H1 (cell line): ENCODE data around the gene TMEM255A. TPM values are rescaled to one million over a fixed set of nuclear protein-coding genes. Genes with fewer than 3 reads are reported as not detected.

Source experiments
- CTCF ChIA-PET: fragments of 300-600 bp; sonication (Branson Sonifier 250); formaldehyde crosslinking; loops from one replicate; lab custom pipeline; 2021; ENCODE audit not compliant: partially characterized antibody; lab: Charles Lee
- POLR2A ChIA-PET: fragments of 300-600 bp; sonication (Branson Sonifier 250); formaldehyde crosslinking; loops from one replicate; lab custom pipeline; 2021; ENCODE audit warnings: inconsistent platforms; ENCODE audit not compliant: partially characterized antibody; lab: Charles Lee
- DNase-seq, 2 experiments: peaks; one replicate each; pipeline versions ENCODE4 v3.0.0 to v3.0.0-alpha.2; 2010 to 2022; ENCODE audit warnings: low spot score in 2 of 2, low read depth in 1 of 2, mixed read lengths in 1 of 2
- FAIRE-seq: peaks from 2 replicates; lab custom pipeline; 2011; peaks lifted over from hg19 to GRCh38; lab: Jason Lieb, UNC
- H2AFZ ChIP-seq: 2 replicates; pipeline ENCODE4 v1.8.1; 2012; ENCODE audit warnings: low read length, inconsistent platforms
- H2AK5ac ChIP-seq: 2 replicates; pipeline ENCODE4 v1.6.1; 2013; ENCODE audit warnings: low read depth, low read length
- H2BK120ac ChIP-seq: replicated peaks from 2 replicates; pipeline ENCODE3; 2013; ENCODE audit warnings: low read depth, low read length, inconsistent platforms
- H2BK12ac ChIP-seq: 2 replicates; pipeline ENCODE4 v1.6.1; 2013; ENCODE audit warnings: low read depth, low read length
- H2BK15ac ChIP-seq: 2 replicates; pipeline ENCODE4 v1.6.1; 2013; ENCODE audit warnings: low read length
- H2BK20ac ChIP-seq: 2 replicates; pipeline ENCODE4 v1.6.1; 2013; ENCODE audit warnings: low read length
- H2BK5ac ChIP-seq: 2 replicates; pipeline ENCODE4 v1.6.1; 2013; ENCODE audit warnings: low read depth, low read length
- H3K14ac ChIP-seq: 2 replicates; pipeline ENCODE4 v1.6.1; 2013; ENCODE audit warnings: inconsistent platforms; ENCODE audit not compliant: insufficient read length
- H3K18ac ChIP-seq: 2 replicates; pipeline ENCODE4 v1.6.1; 2013; ENCODE audit warnings: low read length; ENCODE audit errors: extremely low read depth
- H3K23ac ChIP-seq: 2 replicates; pipeline ENCODE4 v1.6.1; 2013; ENCODE audit warnings: inconsistent platforms; ENCODE audit not compliant: insufficient read length
- H3K23me2 ChIP-seq: 2 replicates; pipeline ENCODE4 v1.6.1; 2013; ENCODE audit warnings: low read depth, low read length
- H3K27ac ChIP-seq: 2 replicates; pipeline ENCODE4 v1.6.1; 2011; ENCODE audit warnings: low read depth, low read length, inconsistent platforms
- H3K27me3 ChIP-seq, 4 experiments: replicated peaks in 1 of 4; 1 replicate in 1 of 4; 2 replicates in 3 of 4; pipeline versions ENCODE4 v1.6.1 to v1.8.1; 2011 to 2013; ENCODE audit warnings: low read length in 3 of 4, mild to moderate bottlenecking in 3 of 4, inconsistent platforms in 2 of 4, mixed read lengths in 2 of 4, moderate library complexity in 1 of 4; ENCODE audit not compliant: control insufficient read depth in 3 of 4, insufficient read depth in 3 of 4; ENCODE audit errors: extremely low read depth in 1 of 4
- H3K36me3 ChIP-seq, 4 experiments: 2 replicates each; pipeline versions ENCODE4 v1.6.1 to v1.8.1; 2011 to 2013; ENCODE audit warnings: mild to moderate bottlenecking in 4 of 4, low read length in 3 of 4, moderate library complexity in 2 of 4, control low read depth in 1 of 4, inconsistent platforms in 1 of 4; ENCODE audit not compliant: insufficient read depth in 4 of 4, control insufficient read depth in 2 of 4
- H3K4ac ChIP-seq: replicated peaks from 2 replicates; pipeline ENCODE3; 2013; ENCODE audit warnings: low read length, low read depth, mixed read lengths, inconsistent platforms; ENCODE audit not compliant: insufficient read length
- H3K4me1 ChIP-seq, 4 experiments: replicated peaks in 1 of 4; 1 replicate in 1 of 4; 2 replicates in 3 of 4; pipeline versions ENCODE4 v1.6.1 to v1.8.1; 2011 to 2013; ENCODE audit warnings: low read length in 3 of 4, inconsistent platforms in 2 of 4, mixed read lengths in 1 of 4; ENCODE audit not compliant: insufficient read depth in 4 of 4, control insufficient read depth in 3 of 4
- H3K4me2 ChIP-seq, 2 experiments: 2 replicates each; pipeline versions ENCODE4 v1.6.1 to v1.8.1; 2011 to 2013; ENCODE audit warnings: low read depth in 2 of 2, low read length in 2 of 2, control low read depth in 1 of 2, inconsistent platforms in 1 of 2, mild to moderate bottlenecking in 1 of 2; ENCODE audit not compliant: insufficient read depth in 1 of 2
- H3K4me3 ChIP-seq, 4 experiments: fragments of 200-600, 300-600 bp in 1 of 4; sonication (generic), shearing (Covaris generic), sonication (Bioruptor Twin) in 1 of 4; 2 replicates each; pipeline versions ENCODE4 v1.5.1 to v1.8.1; 2011 to 2016; ENCODE audit warnings: low read length in 4 of 4, low read depth in 3 of 4, control low read depth in 2 of 4, inconsistent platforms in 2 of 4, mild to moderate bottlenecking in 2 of 4, mixed read lengths in 1 of 4, moderate library complexity in 1 of 4; ENCODE audit not compliant: insufficient read depth in 2 of 4; ENCODE audit errors: extremely low read depth in 1 of 4
- H3K56ac ChIP-seq: replicated peaks from 2 replicates; pipeline ENCODE3; 2013; ENCODE audit warnings: low read depth, mild to moderate bottlenecking, mixed read lengths, low read length, inconsistent platforms; ENCODE audit not compliant: insufficient read length
- H3K79me1 ChIP-seq: 2 replicates; pipeline ENCODE4 v1.6.1; 2013; ENCODE audit warnings: low read depth, low read length, control low read depth
- H3K79me2 ChIP-seq, 2 experiments: 2 replicates each; pipeline versions ENCODE4 v1.6.1 to v1.8.1; 2012 to 2013; ENCODE audit warnings: low read length in 2 of 2, mild to moderate bottlenecking in 2 of 2, inconsistent platforms in 1 of 2; ENCODE audit not compliant: insufficient read depth in 2 of 2, control insufficient read depth in 1 of 2
- H3K9ac ChIP-seq, 4 experiments: replicated peaks in 1 of 4; 1 replicate in 1 of 4; 2 replicates in 3 of 4; pipeline versions ENCODE4 v1.6.1 to v1.8.1; 2011 to 2013; ENCODE audit warnings: low read depth in 3 of 4, low read length in 3 of 4, control low read depth in 2 of 4, mild to moderate bottlenecking in 2 of 4, moderate library complexity in 2 of 4, inconsistent platforms in 1 of 4; ENCODE audit errors: extremely low read depth in 1 of 4
- H3K9me3 ChIP-seq, 2 experiments: 2 replicates each; pipeline versions ENCODE4 v1.6.1 to v1.8.1; 2012 to 2013; ENCODE audit warnings: mild to moderate bottlenecking in 2 of 2, moderate library complexity in 2 of 2, control low read depth in 1 of 2, inconsistent platforms in 1 of 2, low read depth in 1 of 2, low read length in 1 of 2, mixed read lengths in 1 of 2; ENCODE audit not compliant: insufficient read depth in 2 of 2
- H4K20me1 ChIP-seq, 2 experiments: replicated peaks in 1 of 2; 2 replicates each; pipeline versions ENCODE3 to v1.8.1; 2011 to 2013; ENCODE audit warnings: inconsistent platforms in 2 of 2, low read length in 2 of 2, mild to moderate bottlenecking in 1 of 2; ENCODE audit not compliant: insufficient read depth in 2 of 2, control insufficient read depth in 1 of 2
- H4K5ac ChIP-seq: 2 replicates; pipeline ENCODE4 v1.6.1; 2013; ENCODE audit warnings: low read length, low read depth, mixed read lengths, inconsistent platforms; ENCODE audit not compliant: insufficient read length
- H4K8ac ChIP-seq: 2 replicates; pipeline ENCODE4 v1.8.0; 2013; ENCODE audit warnings: mild to moderate bottlenecking, moderate library complexity, low read length, inconsistent platforms; ENCODE audit not compliant: insufficient read depth; ENCODE audit errors: extremely low read depth
- H4K91ac ChIP-seq: replicated peaks from 2 replicates; pipeline ENCODE3; 2013; ENCODE audit warnings: low read length, mixed read lengths, inconsistent platforms; ENCODE audit not compliant: insufficient read length
- BACH1 ChIP-seq: IDR thresholded peaks from 2 replicates; pipeline ENCODE4 v1.6.1; 2012; ENCODE audit warnings: low read length, improper control_type of control experiment
- CBX8 ChIP-seq: fragments of 300-800, 300-1000 bp; sonication (generic); IDR thresholded peaks from 2 replicates; pipeline ENCODE4 v1.7.1; 2016; ENCODE audit warnings: low read depth, low read length, borderline replicate concordance
- CEBPB ChIP-seq: IDR thresholded peaks from 2 replicates; pipeline ENCODE4 v1.6.1; 2012; ENCODE audit warnings: low read depth, low read length
- CREB1 ChIP-seq: IDR thresholded peaks from 2 replicates; pipeline ENCODE4 v1.6.1; 2012; ENCODE audit warnings: inconsistent platforms
- CTBP2 ChIP-seq: IDR thresholded peaks from 2 replicates; pipeline ENCODE4 v1.7.0; 2011; ENCODE audit warnings: borderline replicate concordance, mild to moderate bottlenecking, moderate library complexity, mixed read lengths, low read length; ENCODE audit not compliant: insufficient read depth, insufficient read length
- CTCF ChIP-seq, 3 experiments: IDR thresholded peaks; 1 replicate in 2 of 3; 2 replicates in 1 of 3; pipeline versions ENCODE4 v1.5.1 to v1.6.1; 2011; ENCODE audit warnings: low read length in 3 of 3, mild to moderate bottlenecking in 3 of 3, inconsistent platforms in 2 of 3, low read depth in 1 of 3, moderate library complexity in 1 of 3; ENCODE audit not compliant: insufficient read depth in 1 of 3; ENCODE audit errors: control extremely low read depth in 1 of 3
- MAFK ChIP-seq: IDR thresholded peaks from 2 replicates; pipeline ENCODE4 v1.6.1; 2012; ENCODE audit warnings: low read depth, mild to moderate bottlenecking, improper control_type of control experiment, low read length
- NANOG ChIP-seq: IDR thresholded peaks from 2 replicates; pipeline ENCODE4 v1.6.1; 2011; ENCODE audit warnings: low read length, low read depth, mild to moderate bottlenecking, inconsistent platforms; ENCODE audit not compliant: insufficient read depth, poor library complexity, severe bottlenecking
- WGBS, 2 experiments: shearing (Covaris generic) in 1 of 2; methylation state at CpG; one replicate each; pipeline versions ENCODE4 v1.1.6 to v1.1.7; 2013 to 2015; ENCODE audit warnings: low lambda C conversion rate in 2 of 2, mixed read lengths in 2 of 2, inconsistent platforms in 1 of 2, low coverage in 1 of 2, missing lambda C conversion rate in 1 of 2; ENCODE audit not compliant: insufficient replicate concordance in 2 of 2, insufficient coverage in 1 of 2, insufficient read length in 1 of 2; ENCODE audit errors: extremely low coverage in 1 of 2, missing lambda C conversion rate in 1 of 2; 5-methylcytosine and 5-hydroxymethylcytosine counted together
- polyA plus RNA-seq, 7 experiments: library from polyadenylated mRNA; depleted of rRNA in 3 of 7; stranded (reverse) in 5 of 7; unstranded in 2 of 7; fragments of >200 nt in 5 of 7; fragments of 200-250 nt in 2 of 7; gene quantifications; 1 replicate in 5 of 7; 2 replicates in 1 of 7; 4 replicates in 1 of 7; pipeline versions ENCODE4 v1.2.1 to v1.2.3, GENCODE V29; 2011 to 2013; ENCODE audit warnings: missing spikeins in 2 of 7, mixed read lengths in 2 of 7
- total RNA-seq: library from RNA; stranded (reverse); fragmentation: NEBNext Ultra II Directional; extraction: Animal tissue kit (Norgen Biotek cat#: 25700); gene quantifications from 2 replicates; pipeline ENCODE4 v1.2.1, GENCODE V29; 2021
- TF ChIP-seq, protein P1 (sequence below): IDR thresholded peaks from 2 replicates; pipeline ENCODE4 v1.6.1; 2011; ENCODE audit warnings: low read depth, mild to moderate bottlenecking, low read length; ENCODE audit not compliant: insufficient read depth

The TMEM255A gene
- total and polyA plus RNA-seq, 2 of the 8 experiments (the other 6 are each of a cell fraction or from before 2014, with no cell fraction given): 0.73 to 2.3 TPM

DNA sequence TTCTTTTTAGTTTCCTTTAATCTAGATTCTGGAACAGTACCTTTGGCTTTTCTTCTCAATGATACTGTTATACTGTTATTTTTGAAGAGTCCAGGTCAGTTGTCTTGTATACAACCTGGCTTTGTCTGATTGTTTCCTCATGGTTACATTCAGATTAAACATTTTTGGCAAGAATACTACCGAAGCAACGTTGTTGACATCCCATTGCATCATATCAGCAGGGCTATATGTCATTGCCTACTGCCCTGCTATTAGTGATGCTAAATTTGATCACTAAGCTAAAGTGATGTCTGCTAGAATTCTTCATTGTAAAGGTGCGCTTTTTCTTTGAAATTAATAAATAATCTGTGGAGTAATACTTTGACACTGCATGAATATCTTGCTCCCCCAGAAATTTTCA is 44.8 kb upstream of the TMEM255A start:
- Histone ChIP-seq H3K18ac (no peak overlapping the region), H3K4me3 (no peak overlapping the region), H4K5ac (no peak overlapping the region), H3K9ac (no peak overlapping the region), H3K79me1 (no peaks in the 10 kb centered on the region), H3K36me3 (no peaks in the 10 kb centered on the region), H4K91ac (no peak overlapping the region), H2BK15ac (no peak overlapping the region), H3K4me2 (no peak overlapping the region), H3K56ac (no peak overlapping the region), H3K9me3 (no peaks in the 10 kb centered on the region), H2AK5ac (no peak overlapping the region), H2AFZ (no peak overlapping the region), H3K27me3 (no peaks in the 10 kb centered on the region), H3K23ac (no peak overlapping the region), H3K14ac (no peak overlapping the region), H3K27ac (no peak overlapping the region), H4K20me1 (no peaks in the 10 kb centered on the region), H3K4me1 (no peaks in the 10 kb centered on the region), H2BK20ac (no peak overlapping the region), H2BK5ac (no peak overlapping the region), H3K4ac (no peak overlapping the region), H2BK12ac (no peak overlapping the region), H4K8ac (no peak overlapping the region), H2BK120ac (no peak overlapping the region), H3K23me2 (no peaks in the 10 kb centered on the region), H3K79me2 (no peaks in the 10 kb centered on the region)
- CTCF ChIA-PET: interaction anchor here (3.2 kb wide), 1 partner anchor 9 kb away, joined by 15 read pairs; no protein-coding TSS in a partner anchor
- POLR2A ChIA-PET: no interaction called here
- TF ChIP-seq CTBP2: no peak
- TF ChIP-seq CTCF (IDR thresholded peaks at IDR 0.05; ENCODE audit: control extremely low read depth in 1 of 3, insufficient read depth in 1 of 3, low read depth in 1 of 3, low read length in 3 of 3): no peak
- no peak for TF ChIP-seq CBX8
- no peak for TF ChIP-seq NANOG
- TF ChIP-seq CREB1: no peak
- TF ChIP-seq BACH1: no peak
- TF ChIP-seq, protein P1, sequence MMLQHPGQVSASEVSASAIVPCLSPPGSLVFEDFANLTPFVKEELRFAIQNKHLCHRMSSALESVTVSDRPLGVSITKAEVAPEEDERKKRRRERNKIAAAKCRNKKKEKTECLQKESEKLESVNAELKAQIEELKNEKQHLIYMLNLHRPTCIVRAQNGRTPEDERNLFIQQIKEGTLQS: no peak
- TF ChIP-seq CEBPB: no peak
- no peak for TF ChIP-seq MAFK
- 97% methylated on average over 3 of the region's 3 CpGs; no CpG with 5 or more reads in 1 of the 2 experiments for WGBS, 2 experiments
- DNase-seq: no peak
- no peak for FAIRE-seq
